Uterus (tissue), 2 donors: ENCODE data around the gene SMIM27.

Experiments
- CTCF ChIP-seq, 4 experiments: fragments of 200-600 bp in 2 of 4; fragments of 450-650 bp in 2 of 4; sonication (generic) in 2 of 4; IDR thresholded peaks; one replicate each; pipeline ENCODE4 v1.5.1; 2016 to 2019; ENCODE audit warnings: antibody characterized with exemption in 4 of 4, mild to moderate bottlenecking in 2 of 4, moderate library complexity in 1 of 4
- POLR2A ChIP-seq, 2 donors: fragments of 450-650 bp; IDR thresholded peaks; one replicate each; pipeline ENCODE4 v1.6.1; 2016; ENCODE audit warnings: antibody characterized with exemption in 2 of 2, mild to moderate bottlenecking in 1 of 2, moderate library complexity in 1 of 2

GRCh38 chr9:32573821-32574220 lies 21.7 kb downstream of the SMIM27 start:
- TF ChIP-seq CTCF (IDR thresholded peaks at IDR 0.05) (no peak), POLR2A (IDR thresholded peaks at IDR 0.05) (no peak)
